Keratinocyte (primary cell): ENCODE data around the gene PLAAT1. TPM values are rescaled to one million over a fixed set of nuclear protein-coding genes. Genes with fewer than 3 reads are reported as not detected.

Source experiments
- DNase-seq: peaks from one replicate; pipeline ENCODE4 v3.0.0-alpha.2; 2011; ENCODE audit warnings: low read depth, missing footprints, low spot score
- FAIRE-seq: peaks from 2 replicates; lab custom pipeline; 2011; peaks lifted over from hg19 to GRCh38; lab: Jason Lieb, UNC
- H2AFZ ChIP-seq: 2 replicates; pipeline ENCODE4 v1.6.0; 2012; ENCODE audit warnings: low read length, control low read depth, inconsistent platforms; ENCODE audit not compliant: control insufficient read depth
- H3K27ac ChIP-seq: 2 replicates; pipeline ENCODE4 v1.5.1; 2011; ENCODE audit warnings: low read length; ENCODE audit not compliant: control insufficient read depth, insufficient read depth
- H3K27me3 ChIP-seq: 3 replicates; pipeline ENCODE4 v1.6.0; 2011; ENCODE audit warnings: low read length; ENCODE audit not compliant: control insufficient read depth, insufficient read depth; ENCODE audit errors: extremely low read depth
- H3K36me3 ChIP-seq, 2 experiments: 2 replicates in 1 of 2; 3 replicates in 1 of 2; pipeline ENCODE4 v1.5.1; 2011; ENCODE audit warnings: low read length in 2 of 2, mild to moderate bottlenecking in 1 of 2; ENCODE audit not compliant: control insufficient read depth in 2 of 2, insufficient read depth in 2 of 2; ENCODE audit errors: extremely low read depth in 1 of 2
- H3K4me1 ChIP-seq: 3 replicates; pipeline ENCODE4 v1.5.1; 2011; ENCODE audit warnings: low read length; ENCODE audit not compliant: control insufficient read depth, insufficient read depth; ENCODE audit errors: extremely low read depth
- H3K4me2 ChIP-seq: 3 replicates; pipeline ENCODE4 v1.6.0; 2011; ENCODE audit warnings: low read depth, low read length; ENCODE audit not compliant: control insufficient read depth, insufficient read depth; ENCODE audit errors: extremely low read depth
- H3K4me3 ChIP-seq, 3 experiments: fragments of 200-600 bp in 1 of 3; sonication (generic) in 1 of 3; 2 replicates in 2 of 3; 3 replicates in 1 of 3; pipeline ENCODE4 v1.5.1; 2011 to 2016; ENCODE audit warnings: low read length in 3 of 3, mild to moderate bottlenecking in 3 of 3, control low read depth in 2 of 3, inconsistent platforms in 1 of 3, low read depth in 1 of 3, mixed read lengths in 1 of 3, mixed run types in 1 of 3, moderate library complexity in 1 of 3; ENCODE audit not compliant: control insufficient read depth in 2 of 3, insufficient read depth in 2 of 3; ENCODE audit errors: extremely low read depth in 1 of 3
- H3K79me2 ChIP-seq: 2 replicates; pipeline ENCODE4 v1.6.0; 2012; ENCODE audit warnings: low read length; ENCODE audit not compliant: control insufficient read depth, insufficient read depth
- H3K9ac ChIP-seq: 3 replicates; pipeline ENCODE4 v1.6.0; 2011; ENCODE audit warnings: low read length; ENCODE audit not compliant: control insufficient read depth, insufficient read depth; ENCODE audit errors: extremely low read depth
- H3K9me1 ChIP-seq: 3 replicates; pipeline ENCODE4 v1.6.0; 2011; ENCODE audit warnings: low read length; ENCODE audit not compliant: control insufficient read depth, insufficient read depth; ENCODE audit errors: extremely low read depth
- H3K9me3 ChIP-seq: 2 replicates; pipeline ENCODE4 v1.5.1; 2012; ENCODE audit warnings: low read depth, low read length; ENCODE audit not compliant: control insufficient read depth
- H4K20me1 ChIP-seq: 3 replicates; pipeline ENCODE4 v1.6.0; 2011; ENCODE audit warnings: low read length; ENCODE audit not compliant: control insufficient read depth, insufficient read depth; ENCODE audit errors: extremely low read depth
- CTCF ChIP-seq, 3 experiments: IDR thresholded peaks in 1 of 3; conservative IDR thresholded peaks in 1 of 3; optimal IDR thresholded peaks in 1 of 3; 2 replicates in 2 of 3; 3 replicates in 1 of 3; pipeline versions ENCODE3 to v1.5.1; 2011; ENCODE audit warnings: low read length in 3 of 3, mild to moderate bottlenecking in 3 of 3, moderate library complexity in 2 of 3, control low read depth in 1 of 3, inconsistent platforms in 1 of 3; ENCODE audit not compliant: insufficient read depth in 2 of 3; ENCODE audit errors: extremely low read depth in 1 of 3
- EZH2 ChIP-seq: IDR thresholded peaks from one replicate; pipeline ENCODE4 v1.6.1; 2012; ENCODE audit warnings: inconsistent platforms, mild to moderate bottlenecking, low read length, moderate library complexity
- dilution Hi-C: fragments of 300-500 bp; cut with MboI; formaldehyde crosslinking; loops from one replicate; pipeline ENCODE4 v1.7.0; 2020; ENCODE audit warnings: low sequenced_read_pairs; ENCODE audit not compliant: extremely low pct_ligation_motif_present
- polyA plus RNA-seq, 5 experiments: library from polyadenylated mRNA; depleted of rRNA in 3 of 5; stranded (reverse) in 3 of 5; stranded (forward) in 1 of 5; unstranded in 1 of 5; fragments of >200 nt; gene quantifications; 1 replicate in 1 of 5; 2 replicates in 3 of 5; 3 replicates in 1 of 5; pipeline versions ENCODE4 v1.2.1 to v1.2.3, GENCODE V29; 2011 to 2012; ENCODE audit warnings: missing spikeins in 2 of 5, low read depth in 1 of 5, low replicate concordance in 1 of 5

PLAAT1 gene
- polyA plus RNA-seq, 1 donor (not counting 4 experiments of a cell fraction or from before 2014, with no cell fraction given) = 0.55 TPM

GRCh38 chr3:193214445-193214844 lies 26.6 kb upstream of the PLAAT1 start:
- no peak overlapping the region for H2AFZ ChIP-seq
- FAIRE-seq = no peak
- no peak for DNase-seq
- H3K9me1 ChIP-seq = no peaks in the 10 kb centered on the region
- H3K27ac ChIP-seq = no peak overlapping the region
- H3K4me1 ChIP-seq = no peaks in the 10 kb centered on the region
- no peak overlapping the region for H3K4me2 ChIP-seq
- no peaks in the 10 kb centered on the region for H3K36me3 ChIP-seq
- dilution Hi-C loops = no loop called here
- TF ChIP-seq EZH2 (no peak), CTCF (optimal IDR thresholded peaks at IDR 0.05 in 1 of 3, IDR thresholded peaks at IDR 0.05 in 1 of 3, conservative IDR thresholded peaks at IDR 0.05 in 1 of 3; ENCODE audit: extremely low read depth in 1 of 3, insufficient read depth in 2 of 3, low read length in 3 of 3) (no peak)
- no peak overlapping the region for H3K4me3 ChIP-seq
- H3K27me3 ChIP-seq = no peaks in the 10 kb centered on the region
- H4K20me1 ChIP-seq = no peaks in the 10 kb centered on the region
- H3K79me2 ChIP-seq = no peaks in the 10 kb centered on the region
- H3K9ac ChIP-seq = no peak overlapping the region
- H3K9me3 ChIP-seq = no peaks in the 10 kb centered on the region

GRCh38 chr3:193225302-193226125 lies 15.5 kb upstream of the PLAAT1 start:
- Histone ChIP-seq H3K9me1 (no peaks in the 10 kb centered on the region), H3K9me3 (no peaks in the 10 kb centered on the region), H3K79me2 (no peaks in the 10 kb centered on the region), H3K27me3 (no peaks in the 10 kb centered on the region), H3K27ac (no peak overlapping the region), H3K4me1 (no peaks in the 10 kb centered on the region), H3K4me2 (no peak overlapping the region), H2AFZ (no peak overlapping the region), H4K20me1 (no peaks in the 10 kb centered on the region), H3K9ac (no peak overlapping the region), H3K36me3 (no peaks in the 10 kb centered on the region), H3K4me3 (no peak overlapping the region)
- DNase-seq (no peak), FAIRE-seq (no peak)
- dilution Hi-C loops = no loop called here
- TF ChIP-seq EZH2 (no peak), CTCF (optimal IDR thresholded peaks at IDR 0.05 in 1 of 3, IDR thresholded peaks at IDR 0.05 in 1 of 3, conservative IDR thresholded peaks at IDR 0.05 in 1 of 3; ENCODE audit: extremely low read depth in 1 of 3, insufficient read depth in 2 of 3, low read length in 3 of 3) (no peak)
